Stimulated activated CD4-positive, alpha-beta T cell treated with anti-CD3 and anti-CD28 coated beads, TNF-alpha, amount 100 ng/mL, for 48 hours (primary cell): ENCODE measurements around the gene A3GALT2.
"Not testable (repeated sequence)": the region's sequence is repeated elsewhere in the genome, so short reads cannot be mapped to it uniquely, and the experiment has no call there.

ENCODE experiments used
- DNase-seq, 3 donors: peaks; one replicate each; pipeline ENCODE4 v3.0.0-alpha.2; 2020; ENCODE audit warnings: low read depth in 3 of 3

Gene A3GALT2

GRCh38 chr1:33294071-33295010 is 26.6 kb downstream of the A3GALT2 start:
- no peak for DNase-seq

DNA sequence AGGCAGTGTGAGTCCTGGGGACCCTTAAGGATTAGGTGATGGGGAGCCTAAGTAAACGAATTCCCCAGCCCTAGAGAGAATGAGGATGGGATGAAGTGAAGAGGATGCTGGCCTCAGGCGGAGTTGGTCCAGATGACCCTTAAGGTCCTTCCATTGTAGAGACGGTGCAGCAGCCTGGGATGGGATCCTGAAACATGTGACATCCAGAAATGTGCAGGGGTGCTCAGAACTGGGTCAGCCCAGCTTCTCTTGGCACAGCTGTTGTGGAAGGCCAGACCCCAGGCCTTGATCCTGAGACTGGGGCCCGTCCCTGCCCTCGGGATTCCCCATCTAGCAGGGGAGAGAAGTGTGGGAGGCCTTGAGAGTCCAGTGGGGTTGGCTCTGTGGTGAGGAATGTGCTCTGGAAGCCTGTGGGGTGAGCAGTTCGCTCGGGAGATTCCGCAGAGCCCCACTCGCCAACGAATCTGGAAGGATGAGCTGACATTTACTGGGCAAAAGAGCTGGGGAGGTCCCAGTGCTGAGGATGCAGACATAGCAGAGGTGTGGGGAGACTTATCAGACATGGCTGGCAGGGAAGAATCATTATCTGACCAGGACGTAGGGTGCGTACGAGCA is 28.1 kb downstream of the A3GALT2 start:
- no peak for DNase-seq

DNA sequence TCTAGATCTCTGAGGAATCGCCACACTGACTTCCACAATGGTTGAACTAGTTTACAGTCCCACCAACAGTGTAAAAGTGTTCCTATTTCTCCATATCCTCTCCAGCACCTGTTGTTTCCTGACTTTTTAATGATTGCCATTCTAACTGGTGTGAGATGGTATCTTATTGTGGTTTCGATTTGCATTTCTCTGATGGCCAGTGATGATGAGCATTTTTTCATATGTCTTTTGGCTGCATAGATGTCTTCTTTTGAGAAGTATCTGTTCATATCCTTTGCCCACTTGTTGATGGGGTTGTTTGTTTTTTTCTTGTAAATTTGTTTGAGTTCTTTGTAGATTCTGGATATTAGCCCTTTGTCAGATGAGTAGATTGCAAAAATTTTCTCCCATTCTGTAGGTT is 30.3 kb downstream of the A3GALT2 start:
- not testable (repeated sequence) for DNase-seq

DNA sequence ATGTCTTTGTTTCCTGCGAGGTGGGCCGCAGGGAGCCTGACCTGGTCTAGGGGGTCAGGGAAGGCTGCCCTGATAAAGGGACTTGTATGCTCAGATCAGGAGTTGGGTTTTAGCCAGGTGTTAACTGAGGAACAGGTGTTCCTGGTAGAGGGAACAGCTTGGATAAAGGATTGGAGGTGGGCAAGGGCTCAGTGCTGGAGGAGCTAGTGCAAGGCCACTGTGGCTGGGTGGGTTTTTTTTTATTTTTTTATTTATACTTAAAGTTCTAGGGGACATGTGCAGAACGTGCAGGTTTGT is 31.1 kb downstream of the A3GALT2 start:
- no peak for DNase-seq

DNA sequence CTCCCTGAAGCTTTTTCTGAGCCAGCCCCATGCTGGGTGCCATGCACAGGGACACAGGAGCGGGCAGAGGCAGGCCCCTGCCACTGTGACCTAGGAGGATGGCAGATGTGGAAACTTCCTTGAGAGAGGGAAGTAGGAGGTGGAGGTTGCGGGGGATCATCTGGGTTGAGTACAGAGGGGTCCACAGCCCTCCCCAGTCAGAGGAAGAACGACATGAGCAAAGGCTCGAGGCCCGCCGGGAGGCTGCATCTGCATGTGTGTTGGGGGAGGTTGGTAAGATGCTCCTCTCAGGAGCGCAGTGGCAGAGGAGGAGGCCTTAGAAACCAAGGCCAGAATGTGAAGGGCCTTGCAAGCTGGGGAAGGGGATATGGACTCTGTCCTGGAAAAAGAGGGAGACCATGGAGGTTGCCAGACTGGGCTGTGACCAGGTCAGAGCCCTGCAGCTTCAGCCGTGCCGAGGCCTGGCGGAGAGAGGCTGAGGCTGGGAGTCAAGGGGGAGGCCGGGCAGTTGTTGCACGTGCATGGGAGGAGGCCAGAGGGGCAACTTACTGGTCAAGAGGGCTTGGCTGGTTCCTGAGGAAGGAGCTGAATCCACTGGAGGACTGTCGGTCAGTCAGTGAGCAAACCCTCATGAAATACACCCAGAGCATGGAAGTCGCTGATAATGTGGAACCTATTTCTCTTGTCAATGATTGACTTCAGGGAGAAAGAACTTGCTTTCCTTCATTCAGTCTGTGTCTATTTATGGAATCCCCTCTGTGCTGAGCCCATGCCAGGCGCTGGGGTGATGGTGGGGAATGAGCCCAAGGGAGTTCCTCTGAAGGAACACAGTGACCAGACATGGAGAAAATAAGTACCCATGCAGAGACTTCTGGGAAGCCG is 31.7 kb downstream of the A3GALT2 start:
- DNase-seq, result no peak

DNA sequence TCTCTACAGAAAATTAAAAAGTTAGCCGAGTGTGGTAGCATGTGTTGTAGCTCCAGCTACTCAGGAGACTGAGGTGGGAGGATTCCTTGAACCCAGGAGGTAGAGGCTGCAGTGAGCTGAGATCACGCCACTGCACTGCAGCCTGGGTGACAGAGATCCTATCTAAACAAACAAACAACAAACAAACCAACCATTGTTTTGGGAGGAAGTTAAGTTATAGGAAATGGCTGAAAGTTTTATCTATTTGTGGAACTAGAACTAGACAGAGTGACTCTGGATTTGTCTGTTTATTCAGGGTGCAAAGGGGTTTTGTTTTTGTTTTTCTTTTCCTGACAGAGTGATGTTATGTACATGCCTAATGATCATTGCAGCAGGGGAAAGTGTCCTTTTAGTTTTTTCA is 33.6 kb downstream of the A3GALT2 start:
- DNase-seq, result no peak

DNA sequence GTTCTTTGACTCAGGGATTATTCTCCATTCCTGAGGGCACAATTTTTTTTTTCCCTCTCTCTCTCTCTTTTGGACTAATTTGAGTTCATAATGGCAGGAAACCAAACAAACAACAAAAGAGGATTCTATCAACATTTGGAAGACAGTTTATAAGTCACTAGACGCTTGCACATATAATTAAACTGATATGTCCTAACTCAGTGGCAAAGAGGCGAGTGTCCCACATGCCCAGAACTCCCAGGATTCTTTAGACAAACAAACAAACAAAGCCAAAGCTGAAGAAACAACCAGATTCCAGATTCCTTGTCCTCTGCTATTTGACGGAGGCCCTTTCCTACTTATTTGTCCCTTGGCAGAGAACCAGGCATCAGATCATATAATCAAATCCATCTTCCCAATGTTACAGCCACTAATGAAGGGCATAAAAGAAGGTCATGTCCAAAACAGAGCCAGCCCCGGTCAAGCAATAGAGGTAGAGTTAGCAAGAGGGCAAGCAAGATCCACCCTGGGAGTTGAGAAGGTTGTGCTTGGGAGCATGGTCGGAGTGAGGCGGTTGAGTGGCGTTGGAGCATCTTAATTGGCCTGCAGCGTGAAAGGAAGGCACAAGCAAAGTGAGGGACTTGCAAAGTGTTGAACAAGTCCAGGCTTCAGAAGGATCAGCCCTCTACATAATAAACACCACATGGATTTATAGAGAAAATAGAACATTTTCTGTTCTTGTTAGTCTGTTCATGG is 34.3 kb downstream of the A3GALT2 start:
- DNase-seq, result no peak

DNA sequence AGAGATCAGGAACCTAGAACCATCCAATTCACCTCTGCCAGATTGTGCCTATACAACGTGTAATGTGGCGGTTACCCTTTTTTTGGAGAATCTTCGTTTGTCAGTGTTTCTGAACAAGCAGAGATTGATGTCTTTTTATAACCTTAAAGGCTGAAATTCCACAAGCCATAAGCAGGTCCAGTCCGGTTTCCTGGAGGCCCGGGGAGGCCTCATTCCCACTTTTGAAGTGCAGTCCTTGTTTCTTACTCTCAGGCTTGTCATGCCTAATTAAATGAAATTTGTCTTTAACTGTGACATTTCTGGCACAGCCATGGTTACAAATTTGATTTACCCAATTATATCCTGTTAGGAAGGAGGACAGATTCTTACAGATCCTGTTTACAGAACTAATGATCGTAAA is 36.8 kb downstream of the A3GALT2 start:
- no peak for DNase-seq

GRCh38 chr1:33282791-33283190 is 38.1 kb downstream of the A3GALT2 start:
- DNase-seq, result no peak

- no peak for DNase-seq
Observed at GRCh38 chr1:33281554-33282303, 39.2 kb downstream of the A3GALT2 start.

- no peak for DNase-seq
Observed at GRCh38 chr1:33280091-33280661, 40.7 kb downstream of the A3GALT2 start.

DNA sequence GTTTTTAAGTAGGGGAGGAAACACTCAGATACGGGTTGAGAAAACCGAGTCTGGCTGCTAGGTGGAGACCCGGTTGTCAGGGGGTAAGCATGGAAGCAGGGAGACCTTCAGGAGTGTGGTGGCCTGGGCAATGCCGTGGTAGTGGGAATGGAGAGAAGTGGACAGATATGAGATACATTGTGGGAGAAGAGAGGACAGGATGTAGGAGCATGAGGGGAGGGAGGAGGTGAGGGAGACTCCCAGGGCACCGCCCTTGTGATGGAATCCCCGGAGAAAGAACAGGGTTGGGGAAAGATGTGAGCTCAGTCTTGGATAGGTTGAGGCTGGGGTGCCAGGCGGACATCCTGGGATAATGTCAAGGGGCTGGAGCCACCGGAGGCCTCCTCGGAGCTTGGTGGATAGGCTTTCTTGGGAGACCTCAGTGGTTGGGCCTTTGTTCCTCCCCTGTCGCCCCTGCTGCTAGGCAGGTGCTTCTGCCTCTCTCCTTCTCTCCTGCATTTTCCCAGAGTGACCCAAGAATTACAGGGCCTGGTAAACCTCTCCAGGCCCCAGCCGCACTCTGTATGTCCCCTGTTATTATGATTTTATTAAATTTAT is 43.3 kb downstream of the A3GALT2 start:
- DNase-seq, result no peak

DNA sequence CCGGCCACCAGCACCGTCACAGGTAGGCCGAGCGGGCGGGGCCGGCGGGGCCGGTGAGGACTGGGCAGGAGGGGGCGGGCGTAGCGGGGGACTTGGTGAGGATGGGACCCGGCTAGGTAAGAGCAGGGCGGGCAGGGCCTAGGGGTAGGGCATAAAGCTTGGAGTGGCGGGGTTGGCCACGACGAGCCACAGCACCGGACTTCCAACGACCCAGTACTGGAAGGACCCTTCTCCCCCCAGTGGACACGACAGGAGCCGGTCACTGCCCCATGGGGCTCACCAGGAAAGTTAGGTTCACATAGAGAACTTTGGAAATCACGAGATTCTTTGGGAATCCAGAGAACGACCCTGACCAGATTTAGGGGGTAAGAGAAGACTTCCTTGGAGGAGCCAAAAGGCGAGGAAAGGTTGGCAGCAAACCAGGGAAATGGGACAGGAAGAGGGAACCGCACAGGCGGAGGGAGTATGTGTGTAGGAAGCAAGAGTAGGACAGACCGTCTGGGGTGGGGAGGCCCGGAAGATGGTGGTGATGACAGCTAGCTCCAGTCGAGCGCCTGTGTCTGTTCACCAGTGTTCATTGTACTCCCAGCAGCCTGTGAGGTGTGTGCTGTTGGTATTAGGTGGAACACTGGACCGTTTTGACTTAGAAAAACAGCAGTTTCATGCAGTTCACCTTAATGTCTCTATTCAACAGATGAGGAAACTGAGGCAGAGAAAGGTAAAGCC is 44.2 kb downstream of the A3GALT2 start:
- DNase-seq, result no peak

DNA sequence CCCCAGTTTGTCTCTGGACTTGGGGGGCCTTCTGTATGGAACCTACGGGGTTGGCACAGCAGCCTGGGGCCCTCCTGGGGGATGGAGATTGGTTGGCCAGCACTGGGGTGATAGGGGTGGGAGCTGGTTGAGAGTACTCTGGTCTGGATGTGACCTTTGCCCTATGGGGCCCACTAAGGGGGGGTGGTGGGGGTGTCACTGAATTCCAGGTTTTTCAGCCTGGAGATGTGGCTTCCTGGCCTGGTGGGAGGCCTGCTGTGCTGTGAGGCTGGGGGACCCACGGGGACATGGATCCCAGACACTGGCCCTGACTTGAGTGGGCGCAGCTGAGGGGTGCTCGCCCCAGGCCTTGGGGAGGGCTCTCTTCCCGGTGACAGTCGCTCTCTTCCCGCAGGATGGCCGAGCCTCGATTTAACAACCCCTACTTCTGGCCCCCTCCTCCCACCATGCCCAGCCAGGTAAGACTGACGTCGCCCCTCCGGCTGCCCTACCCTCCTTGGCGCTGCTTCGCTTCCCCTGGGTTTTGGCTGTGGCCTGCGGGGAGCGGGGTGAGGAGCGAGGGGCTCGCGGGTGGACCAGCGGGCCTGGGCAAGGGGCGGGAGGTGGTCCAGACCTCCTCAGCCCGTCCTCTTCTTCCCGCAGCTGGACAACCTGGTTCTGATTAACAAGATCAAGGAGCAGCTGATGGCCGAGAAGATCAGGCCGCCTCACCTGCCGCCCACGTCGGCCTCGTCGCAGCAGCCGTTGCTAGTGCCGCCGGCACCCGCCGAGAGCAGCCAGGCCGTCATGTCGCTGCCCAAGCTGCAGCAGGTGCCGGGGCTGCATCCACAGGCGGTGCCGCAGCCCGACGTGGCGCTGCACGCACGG is 45.0 kb downstream of the A3GALT2 start:
- DNase-seq, result no peak

DNA sequence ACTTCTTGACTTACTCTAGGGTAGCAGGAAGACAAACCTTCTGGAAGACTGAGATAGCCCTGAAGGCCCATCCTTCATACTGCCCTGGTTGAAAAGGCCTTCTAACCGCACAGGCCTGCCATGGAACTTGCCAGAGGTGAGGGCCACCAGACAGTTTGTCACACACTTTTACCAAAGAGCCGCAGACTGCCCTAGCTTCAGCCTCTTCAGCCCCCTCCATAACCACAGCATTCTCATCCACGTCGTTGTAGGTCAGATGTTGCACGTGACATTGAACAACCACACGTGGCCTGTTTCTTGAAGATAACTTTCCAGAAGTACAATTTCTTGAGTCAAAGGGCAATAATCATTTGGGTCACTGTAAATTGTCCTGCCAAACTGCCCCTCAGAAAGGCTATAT is 45.7 kb downstream of the A3GALT2 start:
- DNase-seq, result no peak

- DNase-seq, result no peak
Observed at GRCh38 chr1:33274446-33274845, 46.5 kb downstream of the A3GALT2 start.

GRCh38 chr1:33273961-33274371 is 46.9 kb downstream of the A3GALT2 start:
- DNase-seq, result no peak

GRCh38 chr1:33273406-33273805 is 47.5 kb downstream of the A3GALT2 start:
- no peak for DNase-seq

GRCh38 chr1:33272930-33273329 is 48.0 kb downstream of the A3GALT2 start:
- DNase-seq, result no peak
